Heart left ventricle (tissue), 13 donors: Measurements from ENCODE around the gene FCER1G.

Experiments used
- CTCF ChIP-seq, 12 donors: fragments of 200-600 bp; sonication (generic) in 4 of 12; IDR thresholded peaks; one replicate each; pipeline versions ENCODE4 v1.5.0 to v1.8.0; 2018 to 2022; ENCODE audit warnings: antibody characterized with exemption in 12 of 12, mild to moderate bottlenecking in 5 of 12
- POLR2A ChIP-seq, 2 donors: fragments of 450-650 bp; IDR thresholded peaks; one replicate each; pipeline ENCODE4 v1.6.1; 2017; ENCODE audit warnings: antibody characterized with exemption in 2 of 2, mild to moderate bottlenecking in 2 of 2, moderate library complexity in 2 of 2
- donor health status: ischemic (EF 13 %, LVEDD 7.1; RV severe dilation, severe dysfunction).
- donor health status: DM: no; HTN: yes; CAD: no.
- donor health status: DM: no; HTN: no; CAD: no.
- donor health status: ischemic (EF 25% LVEDD 6.9; RV normal size, moderate dysfunction).
- donor health status: ischemic (EF 25% LVEDD 5.7; RV mildly dilated, moderate dysfunction).
- donor health status: ischemic (EF 35%, LVEDD 5.7; RV mildly dilated, moderate dysfunction).
- donor health status: nonischemic (EF 11% LVEDD 7.7; RV severe dilation, severe dysfunction).
- donor health status: DM: yes; HTN: yes; CAD: no.
- donor health status: PGD.
- donor health status: ischemic (EF 29% LVEDD 5.4; RV normal size, mild dysfunction).
- donor health status: nonischemic (EF 23%, LVEDD 6.1; RV moderate dilation, normal function).

GRCh38 chr1:161196521-161197451, 18.3 kb upstream of the FCER1G start:
- TF ChIP-seq POLR2A (IDR thresholded peaks at IDR 0.05) (no peak), CTCF (IDR thresholded peaks at IDR 0.05) (no peak)
